ENCODE results near the gene CCDC88C.

GRCh38 chr14:91363776-91364523 is 53.7 kb downstream of the CCDC88C start:
- TF ChIP-seq CTCF (IDR thresholded peaks at IDR 0.05; ENCODE audit: borderline replicate concordance, extremely low read depth, low read length, poor library complexity, severe bottlenecking): no peak
- no peak for TF ChIP-seq EZH2 (IDR thresholded peaks at IDR 0.05; ENCODE audit: borderline replicate concordance, low read depth, low read length, severe bottlenecking)

All from DND-41 (cell line).